ENCODE data around the gene TAS2R8.

TAS2R8 gene, protein sequence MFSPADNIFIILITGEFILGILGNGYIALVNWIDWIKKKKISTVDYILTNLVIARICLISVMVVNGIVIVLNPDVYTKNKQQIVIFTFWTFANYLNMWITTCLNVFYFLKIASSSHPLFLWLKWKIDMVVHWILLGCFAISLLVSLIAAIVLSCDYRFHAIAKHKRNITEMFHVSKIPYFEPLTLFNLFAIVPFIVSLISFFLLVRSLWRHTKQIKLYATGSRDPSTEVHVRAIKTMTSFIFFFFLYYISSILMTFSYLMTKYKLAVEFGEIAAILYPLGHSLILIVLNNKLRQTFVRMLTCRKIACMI

DNA sequence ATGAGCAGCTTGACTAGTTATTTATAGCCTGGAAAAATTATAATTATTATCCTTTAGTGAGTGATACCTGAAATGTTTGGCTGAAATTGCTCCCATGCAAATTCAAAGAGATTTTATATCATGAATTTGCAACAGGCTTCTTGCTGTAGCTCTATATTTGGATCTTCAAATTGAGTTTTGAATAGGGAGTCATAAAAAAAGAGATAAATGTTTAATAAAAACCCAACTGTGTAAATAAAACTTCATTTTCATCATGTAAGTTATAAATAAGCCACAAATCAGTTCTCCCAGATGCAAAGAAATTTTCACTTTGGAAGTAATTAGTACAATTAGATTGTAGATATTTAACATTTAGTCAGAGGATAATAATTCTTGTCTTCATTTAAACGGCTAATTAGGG, at the start of gene TAS2R8:
Gene TAS2R8 (minus strand): TSS at position 101 of the 400 bp plus-strand sequence. CDS start 306 bp downstream, outside the sequence.
- POLR2A ChIA-PET, result no interaction called here
- TF ChIP-seq LEF1 (IDR thresholded peaks at IDR 0.05; ENCODE audit: borderline replicate concordance), result no peak
- TF ChIP-seq SP1 (IDR thresholded peaks at IDR 0.05), result no peak
- TF ChIP-seq ZNF384 (IDR thresholded peaks at IDR 0.05), result no peak
- TF ChIP-seq FOXA1 (IDR thresholded peaks at IDR 0.05), result no peak
- TF ChIP-seq TARDBP (IDR thresholded peaks at IDR 0.05), result no peak
- no peak for TF ChIP-seq FOXM1 (IDR thresholded peaks at IDR 0.05; ENCODE audit: borderline replicate concordance)
- TF ChIP-seq, protein P1, sequence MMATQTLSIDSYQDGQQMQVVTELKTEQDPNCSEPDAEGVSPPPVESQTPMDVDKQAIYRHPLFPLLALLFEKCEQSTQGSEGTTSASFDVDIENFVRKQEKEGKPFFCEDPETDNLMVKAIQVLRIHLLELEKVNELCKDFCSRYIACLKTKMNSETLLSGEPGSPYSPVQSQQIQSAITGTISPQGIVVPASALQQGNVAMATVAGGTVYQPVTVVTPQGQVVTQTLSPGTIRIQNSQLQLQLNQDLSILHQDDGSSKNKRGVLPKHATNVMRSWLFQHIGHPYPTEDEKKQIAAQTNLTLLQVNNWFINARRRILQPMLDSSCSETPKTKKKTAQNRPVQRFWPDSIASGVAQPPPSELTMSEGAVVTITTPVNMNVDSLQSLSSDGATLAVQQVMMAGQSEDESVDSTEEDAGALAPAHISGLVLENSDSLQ (IDR thresholded peaks at IDR 0.05), result no peak
- TF ChIP-seq SUZ12 (IDR thresholded peaks at IDR 0.05), result no peak

DNA sequence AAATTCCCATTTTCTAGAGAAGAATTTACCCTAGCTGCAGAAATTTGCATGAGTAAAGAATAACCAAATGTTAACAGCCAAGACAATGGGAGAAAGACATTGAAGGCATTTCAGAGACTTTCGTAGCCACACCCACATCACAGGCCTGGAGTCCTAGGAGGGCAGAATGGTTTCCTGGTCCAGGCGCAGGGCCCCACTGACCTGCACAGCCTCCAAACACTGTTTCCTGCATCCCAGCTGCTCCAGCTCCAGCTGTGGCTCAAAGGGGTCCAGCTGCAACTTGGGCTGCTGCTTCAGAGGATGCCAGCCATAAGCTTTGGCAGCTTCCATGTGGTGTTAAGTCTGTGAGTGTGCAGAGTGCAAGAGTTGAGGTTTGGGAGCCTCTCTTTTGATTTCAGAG, 48.7 kb upstream of the TAS2R8 start:
- TF ChIP-seq FOXK2 (IDR thresholded peaks at IDR 0.05), result no peak
- no peak for DNase-seq (ENCODE audit: extremely low spot score)
- ChIA-PET POLR2A (no interaction called here), CTCF (no interaction called here)

More for the DNA sequence above, at the start of gene TAS2R8:
- CTCF ChIA-PET, result interaction anchor here (0.6 kb wide), 1 partner anchor 415 kb away, joined by 3 read pairs; no protein-coding TSS in a partner anchor
- no peak for DNase-seq (ENCODE audit: extremely low spot score)

DNA sequence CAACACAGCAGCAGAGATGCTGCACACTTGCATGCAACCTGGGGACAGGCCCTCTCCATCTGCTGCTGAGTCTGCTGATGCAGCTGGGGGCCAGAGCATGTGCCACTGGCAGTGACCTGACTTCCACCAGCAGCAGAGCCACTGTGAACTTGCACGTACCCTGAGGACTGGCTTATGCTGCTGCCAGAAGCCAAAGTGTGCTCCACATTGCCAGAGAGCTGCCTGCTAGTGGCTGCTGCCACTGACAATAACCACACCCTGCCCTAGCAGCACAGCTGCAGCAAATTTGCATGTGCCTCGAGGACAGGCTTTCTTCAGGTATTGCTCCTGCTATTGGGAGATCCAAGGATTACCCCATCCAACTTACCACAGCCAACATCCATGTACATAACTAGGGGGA, 46.7 kb upstream of the TAS2R8 start:
- no peak for DNase-seq (ENCODE audit: extremely low spot score)
- POLR2A ChIA-PET, result no interaction called here
- TF ChIP-seq TARDBP (IDR thresholded peaks at IDR 0.05) (no peak), FOXA1 (IDR thresholded peaks at IDR 0.05) (no peak), ELF4 (IDR thresholded peaks at IDR 0.05) (no peak), FOXM1 (IDR thresholded peaks at IDR 0.05; ENCODE audit: borderline replicate concordance) (no peak), LEF1 (IDR thresholded peaks at IDR 0.05; ENCODE audit: borderline replicate concordance) (no peak), HDGF (IDR thresholded peaks at IDR 0.05; ENCODE audit: borderline replicate concordance) (no peak), CTBP1 (IDR thresholded peaks at IDR 0.05; ENCODE audit: borderline replicate concordance) (no peak), SP1 (IDR thresholded peaks at IDR 0.05) (no peak)
- CTCF ChIA-PET, result no interaction called here

DNA sequence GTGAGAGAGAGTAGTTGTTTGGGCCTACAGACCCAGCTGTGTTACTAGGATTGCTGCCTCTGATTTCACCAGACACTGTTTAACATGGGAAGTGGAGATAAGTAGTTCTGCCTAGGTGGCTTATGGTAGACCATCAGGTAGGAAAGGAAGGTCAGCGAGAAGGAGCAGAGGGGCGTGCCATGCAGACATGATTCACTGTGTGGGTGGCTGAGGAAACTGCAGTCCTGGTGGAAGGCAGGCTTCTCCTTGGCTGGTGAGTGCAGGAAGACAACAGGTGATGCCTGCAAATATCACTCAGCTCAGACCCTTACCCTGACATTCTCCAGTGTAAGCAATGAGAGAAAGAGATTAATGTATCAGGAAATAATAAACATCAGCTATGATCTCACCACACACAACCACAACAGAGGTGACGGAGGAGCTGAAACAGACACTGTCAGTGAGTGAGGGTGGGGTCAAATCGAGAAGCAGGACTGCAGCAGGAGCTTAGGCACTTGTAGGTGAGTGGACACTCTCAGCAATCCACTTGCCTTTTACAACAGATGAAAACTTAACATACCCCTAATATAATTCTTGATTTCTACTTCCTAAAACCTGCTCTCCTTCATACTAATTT, 44.3 kb upstream of the TAS2R8 start:
- ChIA-PET POLR2A (no interaction called here), CTCF (no interaction called here)
- TF ChIP-seq SUZ12 (IDR thresholded peaks at IDR 0.05) (no peak), ARNT (IDR thresholded peaks at IDR 0.05) (no peak), CTBP1 (IDR thresholded peaks at IDR 0.05; ENCODE audit: borderline replicate concordance) (no peak), SP1 (IDR thresholded peaks at IDR 0.05) (no peak), FOXM1 (IDR thresholded peaks at IDR 0.05; ENCODE audit: borderline replicate concordance) (no peak), L3MBTL2 (conservative IDR thresholded peaks at IDR 0.05) (no peak), FOXK2 (IDR thresholded peaks at IDR 0.05) (no peak), FOXA1 (IDR thresholded peaks at IDR 0.05) (no peak), LEF1 (IDR thresholded peaks at IDR 0.05; ENCODE audit: borderline replicate concordance) (no peak), TARDBP (IDR thresholded peaks at IDR 0.05) (no peak), NFRKB (IDR thresholded peaks at IDR 0.05) (no peak)
- TF ChIP-seq, protein P1 (IDR thresholded peaks at IDR 0.05), result no peak
- DNase-seq (ENCODE audit: extremely low spot score), result no peak

DNA sequence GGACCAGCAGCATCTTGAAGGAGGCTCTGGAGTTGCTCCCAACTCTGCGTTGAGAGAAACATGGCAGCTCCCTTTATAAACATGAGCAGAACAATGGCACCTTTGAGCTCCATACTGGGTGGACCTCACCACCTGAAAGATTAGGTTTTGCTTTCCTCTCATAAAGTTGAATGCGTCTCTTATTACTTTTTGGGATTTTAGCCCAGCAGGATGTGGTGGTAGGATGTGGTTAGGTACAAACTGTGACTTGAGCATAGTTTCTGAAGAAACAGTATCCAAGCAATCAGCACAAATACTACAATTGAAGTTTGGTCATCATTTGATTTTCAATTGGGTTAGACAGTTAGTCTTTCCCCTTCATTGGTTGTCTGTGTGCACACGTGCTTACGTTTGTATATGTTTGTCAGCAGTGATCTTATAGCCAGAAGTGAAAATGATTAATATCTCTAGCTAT, 42.4 kb upstream of the TAS2R8 start, which contains the start of gene PRR4:
Gene PRR4 (minus strand): TSS at position 51 of the 454 bp plus-strand sequence. CDS start 38 bp downstream, at position 13.
- DNase-seq (ENCODE audit: extremely low spot score), result no peak
- ChIA-PET CTCF (no interaction called here), POLR2A (no interaction called here)
- no peak for TF ChIP-seq SP1 (IDR thresholded peaks at IDR 0.05)
- TF ChIP-seq ZNF384 (IDR thresholded peaks at IDR 0.05), result no peak
- TF ChIP-seq TARDBP (IDR thresholded peaks at IDR 0.05), result no peak
- no peak for TF ChIP-seq ARNT (IDR thresholded peaks at IDR 0.05)
- no peak for TF ChIP-seq CTBP1 (IDR thresholded peaks at IDR 0.05; ENCODE audit: borderline replicate concordance)
- TF ChIP-seq HDGF (IDR thresholded peaks at IDR 0.05; ENCODE audit: borderline replicate concordance), result no peak
- TF ChIP-seq, protein P1 (IDR thresholded peaks at IDR 0.05), result no peak
- no peak for TF ChIP-seq ELF4 (IDR thresholded peaks at IDR 0.05)
- no peak for TF ChIP-seq SUZ12 (IDR thresholded peaks at IDR 0.05)
- no peak for TF ChIP-seq FOXA1 (IDR thresholded peaks at IDR 0.05)
- no peak for TF ChIP-seq FOXM1 (IDR thresholded peaks at IDR 0.05; ENCODE audit: borderline replicate concordance)

DNA sequence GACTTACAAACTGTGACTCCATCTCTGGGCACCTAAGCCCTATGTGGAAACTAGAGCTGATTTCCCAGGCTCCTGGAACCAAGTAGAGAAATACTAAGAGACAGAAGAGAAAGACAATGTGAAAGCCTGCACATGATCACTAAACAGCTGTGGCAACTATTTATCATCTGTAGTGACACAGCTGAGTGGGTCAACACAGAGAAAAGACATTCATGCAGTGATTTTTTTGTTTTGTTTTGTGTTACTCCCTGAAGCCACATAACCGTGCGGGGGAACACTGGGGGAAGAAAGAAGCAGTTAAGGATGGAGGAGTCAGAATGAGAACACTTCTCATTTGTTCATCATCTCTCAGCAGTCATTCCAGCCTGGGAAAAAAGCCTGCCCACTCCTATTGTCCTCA, 40.7 kb upstream of the TAS2R8 start:
- CTCF ChIA-PET, result no interaction called here
- DNase-seq (ENCODE audit: extremely low spot score), result no peak
- POLR2A ChIA-PET, result no interaction called here
- TF ChIP-seq ELF4 (IDR thresholded peaks at IDR 0.05) (no peak), FOXA1 (IDR thresholded peaks at IDR 0.05) (no peak), BHLHE40 (IDR thresholded peaks at IDR 0.05; ENCODE audit: borderline replicate concordance) (no peak), L3MBTL2 (conservative IDR thresholded peaks at IDR 0.05) (no peak), SP1 (IDR thresholded peaks at IDR 0.05) (no peak), CTBP1 (IDR thresholded peaks at IDR 0.05; ENCODE audit: borderline replicate concordance) (no peak), SUZ12 (IDR thresholded peaks at IDR 0.05) (no peak)
- TF ChIP-seq, protein P1 (IDR thresholded peaks at IDR 0.05), result no peak
